B cell (primary cell): ENCODE measurements around the gene ACER1. TPM values are rescaled to one million over a fixed set of nuclear protein-coding genes. Genes with fewer than 3 reads are reported as not detected.

Experiments used
- ATAC-seq: fragments of 200-7000 bp; cut with Tn5 transposase; one replicate; pipeline ENCODE4 v1.10.0; 2021; ENCODE audit warnings: low read depth, mild to moderate bottlenecking, moderate number of reproducible peaks, moderate library complexity
- CTCF ChIA-PET: fragments of 350-600 bp; sonication (Branson Sonifier 250); formaldehyde crosslinking; loops from one replicate; lab custom pipeline; 2021; ENCODE audit warnings: antibody characterized with exemption, inconsistent platforms; lab: Charles Lee
- POLR2A ChIA-PET: fragments of 350-600 bp; sonication (Branson Sonifier 250); formaldehyde crosslinking; loops from one replicate; lab custom pipeline; 2021; ENCODE audit warnings: antibody characterized with exemption; lab: Charles Lee
- DNase-seq: peaks from one replicate; pipeline ENCODE4 v3.0.0; 2013
- H2AFZ ChIP-seq: 2 replicates; pipeline ENCODE4 v1.6.1; 2012; ENCODE audit warnings: mild to moderate bottlenecking, low read depth, low read length; ENCODE audit not compliant: insufficient read depth, poor library complexity, severe bottlenecking
- H3K27ac ChIP-seq, 2 donors: 1 replicate in 1 of 2; 2 replicates in 1 of 2; pipeline ENCODE4 v1.5.1; 2012 to 2013; ENCODE audit warnings: low read length in 2 of 2, mild to moderate bottlenecking in 2 of 2, moderate library complexity in 1 of 2
- H3K27me3 ChIP-seq, 4 experiments: fragments of 200-600 bp in 1 of 4; sonication (generic) in 1 of 4; replicated peaks in 1 of 4; 1 replicate in 2 of 4; 2 replicates in 2 of 4; pipeline versions ENCODE4 v1.6.1 to v1.7.0; 2013 to 2016; ENCODE audit warnings: low read length in 3 of 4, mild to moderate bottlenecking in 2 of 4, mixed read lengths in 1 of 4, moderate library complexity in 1 of 4; ENCODE audit not compliant: insufficient read depth in 4 of 4, control insufficient read depth in 3 of 4; ENCODE audit errors: control extremely low read depth in 1 of 4
- H3K36me3 ChIP-seq, 2 experiments: replicated peaks in 1 of 2; 1 replicate in 1 of 2; 2 replicates in 1 of 2; pipeline versions ENCODE4 v1.6.1 to v1.7.1; 2013; ENCODE audit warnings: low read length in 1 of 2; ENCODE audit not compliant: insufficient read depth in 2 of 2, control insufficient read depth in 1 of 2; ENCODE audit errors: control extremely low read depth in 1 of 2, extremely low read depth in 1 of 2
- H3K4me1 ChIP-seq, 2 donors: fragments of 200-600 bp in 1 of 2; sonication (generic) in 1 of 2; 1 replicate in 1 of 2; 2 replicates in 1 of 2; pipeline versions ENCODE4 v1.5.1 to v1.6.1; 2013 to 2017; ENCODE audit warnings: low read length in 2 of 2; ENCODE audit not compliant: control insufficient read depth in 2 of 2, insufficient read depth in 2 of 2
- H3K4me2 ChIP-seq: replicated peaks from 2 replicates; pipeline ENCODE3; 2012; ENCODE audit warnings: mild to moderate bottlenecking, low read depth, low read length; ENCODE audit not compliant: poor library complexity, severe bottlenecking
- H3K4me3 ChIP-seq, 5 experiments: fragments of 200-600 bp in 1 of 5; sonication (generic) in 1 of 5; 1 replicate in 3 of 5; 2 replicates in 2 of 5; pipeline versions ENCODE4 v1.5.1 to v1.7.0; 2011 to 2016; ENCODE audit warnings: low read length in 4 of 5, mild to moderate bottlenecking in 4 of 5, low read depth in 2 of 5, control low read depth in 1 of 5, moderate library complexity in 1 of 5; ENCODE audit not compliant: insufficient read depth in 1 of 5; ENCODE audit errors: control extremely low read depth in 1 of 5, extremely low read depth in 1 of 5
- H3K79me2 ChIP-seq: fragments of 200-600 bp; sonication (generic); one replicate; pipeline ENCODE4 v1.6.0; 2016; ENCODE audit warnings: low read length; ENCODE audit not compliant: control insufficient read depth, insufficient read depth
- H3K9ac ChIP-seq: fragments of 200-600 bp; sonication (generic); 2 replicates; pipeline ENCODE4 v1.6.1; 2017; ENCODE audit warnings: mild to moderate bottlenecking, low read length, moderate library complexity
- H3K9me3 ChIP-seq, 3 donors: one replicate each; pipeline versions ENCODE4 v1.6.1 to v1.7.1; 2013; ENCODE audit warnings: low read length in 2 of 3; ENCODE audit not compliant: control insufficient read depth in 2 of 3, insufficient read depth in 1 of 3; ENCODE audit errors: control extremely low read depth in 1 of 3
- H4K20me1 ChIP-seq: 2 replicates; pipeline ENCODE4 v1.6.0; 2012; ENCODE audit warnings: mild to moderate bottlenecking, low read length; ENCODE audit not compliant: insufficient read depth, control insufficient read depth, poor library complexity, severe bottlenecking
- H3K27ac Mint-ChIP-seq: one replicate; pipeline ENCODE4 v1.8.0; 2021; ENCODE audit warnings: mixed read lengths
- H3K27me3 Mint-ChIP-seq: one replicate; pipeline ENCODE4 v1.8.0; 2021; ENCODE audit warnings: mixed read lengths
- H3K4me1 Mint-ChIP-seq: one replicate; pipeline ENCODE4 v1.8.0; 2021; ENCODE audit warnings: mixed read lengths
- H3K4me3 Mint-ChIP-seq: one replicate; pipeline ENCODE4 v1.8.0; 2021; ENCODE audit warnings: mixed read lengths
- H3K9me3 Mint-ChIP-seq: one replicate; pipeline ENCODE4 v1.8.0; 2022; ENCODE audit warnings: mixed read lengths; ENCODE audit not compliant: insufficient read depth
- EZH2 ChIP-seq: IDR thresholded peaks from 2 replicates; pipeline ENCODE4 v1.6.1; 2012; ENCODE audit warnings: borderline replicate concordance, low read depth, mild to moderate bottlenecking, moderate library complexity, low read length; ENCODE audit not compliant: insufficient read depth, poor library complexity, severe bottlenecking
- WGBS: methylation state at CpG from one replicate; pipeline ENCODE4 v1.1.5; 2013; ENCODE audit warnings: missing lambda C conversion rate; ENCODE audit not compliant: insufficient coverage; 5-methylcytosine and 5-hydroxymethylcytosine counted together
- intact Hi-C: fragments of 100-400 bp; cut with micrococcal nuclease; formaldehyde crosslinking; loops from one replicate; pipeline ENCODE4 v1.10.0; 2022
- polyA plus RNA-seq: library from polyadenylated mRNA; depleted of rRNA; stranded (reverse); fragments of >200 nt; gene quantifications from 2 replicates; pipeline ENCODE4 v1.2.3, GENCODE V29; 2012
- total RNA-seq, 2 donors: library from RNA; stranded (reverse); fragments of 120-200 nt in 1 of 2; gene quantifications; 1 replicate in 1 of 2; 2 replicates in 1 of 2; pipeline versions ENCODE4 v1.2.3 to v1.2.4, GENCODE V29; 2013 to 2022
- TF ChIP-seq, protein P1 (sequence below): fragments of 200-600 bp; IDR thresholded peaks from one replicate; pipeline ENCODE4 v1.8.0; 2022; ENCODE audit warnings: antibody characterized with exemption, mild to moderate bottlenecking

ACER1 gene
- total and polyA plus RNA-seq, 2 donors (not counting 1 experiment from before 2014, with no cell fraction given), result not detected

DNA sequence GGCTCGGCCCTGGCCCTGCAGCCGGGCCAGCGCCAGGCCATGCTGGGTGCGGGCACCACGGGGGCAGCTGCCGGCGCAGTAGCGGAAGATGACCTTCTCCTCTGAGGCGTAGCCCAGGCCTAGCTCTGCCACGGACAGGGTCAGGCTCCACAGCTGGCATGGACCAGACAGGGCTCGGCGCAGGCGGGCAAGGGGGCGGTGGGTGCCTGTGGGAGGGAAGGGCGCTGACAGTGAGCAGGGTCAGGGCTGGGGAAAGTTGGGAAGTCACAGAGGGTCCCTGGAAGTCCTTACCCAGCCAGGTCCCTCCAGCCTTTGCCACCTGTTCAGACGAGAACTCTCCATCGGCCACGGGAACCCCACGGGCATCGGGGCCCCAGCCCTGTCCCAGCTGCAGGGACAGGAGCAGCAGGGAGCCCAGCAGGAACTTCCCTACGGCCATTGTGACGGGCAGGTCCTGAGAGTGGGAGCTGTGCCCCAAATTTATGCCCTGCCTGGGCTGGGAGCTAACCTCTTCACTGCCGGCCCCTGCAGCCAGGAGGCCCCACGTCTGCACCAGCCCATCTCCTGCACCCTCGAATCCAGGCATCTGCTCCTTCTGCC is 42.1 kb upstream of the ACER1 start, which contains the start of gene PSPN:
Gene PSPN, minus strand, starts transcription at position 523 of the 600 bp plus-strand sequence. Its CDS starts 84 bp downstream, at position 439.
- Histone ChIP-seq H3K36me3 (peaks cover 0 to 15% of the 10 kb centered on the region in 2 experiments), H3K9ac (no peak within 1 kb of the TSS), H4K20me1 (no peaks in the 10 kb centered on the region), H3K79me2 (no peaks in the 10 kb centered on the region), H2AFZ (no peak within 1 kb of the TSS), H3K4me3 (no peak within 1 kb of the TSS), H3K4me2 (no peak within 1 kb of the TSS), H3K4me1 (peaks cover 9 to 12% of the 10 kb centered on the region in 2 donors), H3K27me3 (no peaks in the 10 kb centered on the region), H3K27ac (no peak within 1 kb of the TSS), H3K9me3 (peaks cover 0 to 10% (median 0%) of the 10 kb centered on the region in 3 donors)
- H3K27me3 Mint-ChIP-seq, result no peaks in the 10 kb centered on the region
- ChIA-PET CTCF (no interaction called here), POLR2A (interaction anchor here (0.6 kb wide), 1 partner anchor 545 kb away, joined by 3 read pairs; no protein-coding TSS in a partner anchor)
- no peak within 1 kb of the TSS for H3K4me3 Mint-ChIP-seq
- peaks cover 3% of the 10 kb centered on the region for H3K9me3 Mint-ChIP-seq
- 97% methylated on average over 22 of the region's 25 CpGs for WGBS
- H3K27ac Mint-ChIP-seq, result no peak within 1 kb of the TSS
- ATAC-seq (no peak), DNase-seq (no peak)
- peaks cover 11% of the 10 kb centered on the region for H3K4me1 Mint-ChIP-seq
- intact Hi-C loops, result no loop called here
- TF ChIP-seq, protein P1, sequence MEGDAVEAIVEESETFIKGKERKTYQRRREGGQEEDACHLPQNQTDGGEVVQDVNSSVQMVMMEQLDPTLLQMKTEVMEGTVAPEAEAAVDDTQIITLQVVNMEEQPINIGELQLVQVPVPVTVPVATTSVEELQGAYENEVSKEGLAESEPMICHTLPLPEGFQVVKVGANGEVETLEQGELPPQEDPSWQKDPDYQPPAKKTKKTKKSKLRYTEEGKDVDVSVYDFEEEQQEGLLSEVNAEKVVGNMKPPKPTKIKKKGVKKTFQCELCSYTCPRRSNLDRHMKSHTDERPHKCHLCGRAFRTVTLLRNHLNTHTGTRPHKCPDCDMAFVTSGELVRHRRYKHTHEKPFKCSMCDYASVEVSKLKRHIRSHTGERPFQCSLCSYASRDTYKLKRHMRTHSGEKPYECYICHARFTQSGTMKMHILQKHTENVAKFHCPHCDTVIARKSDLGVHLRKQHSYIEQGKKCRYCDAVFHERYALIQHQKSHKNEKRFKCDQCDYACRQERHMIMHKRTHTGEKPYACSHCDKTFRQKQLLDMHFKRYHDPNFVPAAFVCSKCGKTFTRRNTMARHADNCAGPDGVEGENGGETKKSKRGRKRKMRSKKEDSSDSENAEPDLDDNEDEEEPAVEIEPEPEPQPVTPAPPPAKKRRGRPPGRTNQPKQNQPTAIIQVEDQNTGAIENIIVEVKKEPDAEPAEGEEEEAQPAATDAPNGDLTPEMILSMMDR, result no peak
- TF ChIP-seq EZH2, result no peak

GRCh38 chr19:6374711-6375410 is 41.4 kb upstream of the ACER1 start:
- H3K4me3 Mint-ChIP-seq, result no peak overlapping the region
- H3K27me3 Mint-ChIP-seq, result no peaks in the 10 kb centered on the region

More at GRCh38 chr19:6374711-6375410, 41.4 kb upstream of the ACER1 start:
- Histone ChIP-seq H3K4me1 (peaks cover 9 to 12% of the 10 kb centered on the region in 2 donors), H3K4me2 (no peak overlapping the region), H3K36me3 (peaks cover 0 to 9% of the 10 kb centered on the region in 2 experiments), H3K9ac (no peak overlapping the region), H3K27me3 (no peaks in the 10 kb centered on the region), H2AFZ (no peak overlapping the region), H4K20me1 (no peaks in the 10 kb centered on the region), H3K27ac (no peak overlapping the region), H3K9me3 (peaks cover 0 to 3% (median 0%) of the 10 kb centered on the region in 3 donors), H3K79me2 (no peaks in the 10 kb centered on the region), H3K4me3 (no peak overlapping the region)
- ChIA-PET POLR2A (interaction anchor here (0.6 kb wide), 1 partner anchor 544 kb away, joined by 3 read pairs; no protein-coding TSS in a partner anchor), CTCF (no interaction called here)
- Mint-ChIP-seq H3K27ac (no peak overlapping the region), H3K4me1 (peaks cover 11% of the 10 kb centered on the region), H3K9me3 (peaks cover 2% of the 10 kb centered on the region)
- no peak for ATAC-seq
- DNase-seq, result no peak
- intact Hi-C loops, result loop anchor here (5.0 kb wide), 2 partner anchors 107 to 1653 kb away; partner anchors contain the start of genes DENND1C and DPP9
- TF ChIP-seq EZH2, result no peak
- TF ChIP-seq, protein P1, result no peak
- 98% methylated on average over 23 of the region's 29 CpGs for WGBS
